Transverse colon (tissue), 4 donors: ENCODE data around the gene MEMO1. TPM values are rescaled to one million over a fixed set of nuclear protein-coding genes. Genes with fewer than 3 reads are reported as not detected.
"Not testable (repeated sequence)": the region's sequence is repeated elsewhere in the genome, so short reads cannot be mapped to it uniquely, and the experiment has no call there.

ENCODE experiments used
- DNase-seq: peaks from one replicate; pipeline ENCODE4 v3.0.0-alpha.2; 2019
- H3K27ac ChIP-seq, 4 donors: fragments of 200-600 bp; sonication (generic); 2 replicates each; pipeline ENCODE4 v1.5.1; 2016 to 2018; ENCODE audit warnings: inconsistent platforms in 4 of 4
- H3K27me3 ChIP-seq: fragments of 200-600 bp; sonication (generic); 2 replicates; pipeline ENCODE4 v1.5.1; 2017; ENCODE audit warnings: inconsistent platforms
- H3K36me3 ChIP-seq, 4 donors: fragments of 200-600 bp; sonication (generic); 2 replicates each; pipeline ENCODE4 v1.5.1; 2017 to 2019; ENCODE audit warnings: inconsistent platforms in 4 of 4
- H3K4me1 ChIP-seq, 4 donors: fragments of 200-600 bp; sonication (generic); 2 replicates each; pipeline ENCODE4 v1.5.1; 2017 to 2020; ENCODE audit warnings: inconsistent platforms in 4 of 4
- H3K4me3 ChIP-seq, 4 donors: fragments of 200-600 bp; sonication (generic); 1 replicate in 1 of 4; 2 replicates in 3 of 4; pipeline versions ENCODE4 v1.5.1 to v1.6.1; 2017 to 2019; ENCODE audit warnings: inconsistent platforms in 4 of 4
- H3K9me3 ChIP-seq, 2 donors: fragments of 200-600 bp; sonication (generic); 2 replicates each; pipeline ENCODE4 v1.5.1; 2017 to 2019; ENCODE audit warnings: inconsistent platforms in 2 of 2
- CTCF ChIP-seq, 5 experiments: fragments of 200-600 bp in 3 of 5; fragments of 450-650 bp in 2 of 5; sonication (generic) in 3 of 5; IDR thresholded peaks; 1 replicate in 2 of 5; 2 replicates in 3 of 5; pipeline ENCODE4 v1.5.1; 2016 to 2017; ENCODE audit warnings: antibody characterized with exemption in 5 of 5, inconsistent platforms in 3 of 5, mild to moderate bottlenecking in 2 of 5, moderate library complexity in 1 of 5
- EP300 ChIP-seq: sonication (generic); formaldehyde crosslinking; IDR thresholded peaks from one replicate; pipeline ENCODE4 v1.6.1; 2017; ENCODE audit warnings: antibody characterized with exemption, low read depth
- POLR2A ChIP-seq: fragments of 450-650 bp; IDR thresholded peaks from one replicate; pipeline ENCODE4 v1.6.1; 2016; ENCODE audit warnings: antibody characterized with exemption, mild to moderate bottlenecking, moderate library complexity
- POLR2AphosphoS5 ChIP-seq, 3 donors: sonication (generic); formaldehyde crosslinking; IDR thresholded peaks; one replicate each; pipeline ENCODE4 v1.6.1; 2016; ENCODE audit warnings: antibody characterized with exemption in 3 of 3
- WGBS, 2 donors: methylation state at CpG; one replicate each; pipeline ENCODE4 v1.1.5; 2018; ENCODE audit warnings: low coverage in 1 of 2; 5-methylcytosine and 5-hydroxymethylcytosine counted together
- in situ Hi-C, 4 donors: fragments of 200-750 bp; cut with MboI; loops; one replicate each; pipeline versions ENCODE4 v1.15.0 to v1.15.1; 2017; ENCODE audit warnings: low sequenced_read_pairs in 3 of 4, low pct_ligation_motif_present in 1 of 4, low pct_unique_long_range_greater_than_20kb in 1 of 4
- intact Hi-C: fragments of 100-400 bp; cut with DNase I; formaldehyde crosslinking; loops from one replicate; pipeline ENCODE4 v1.15.1; 2023; ENCODE audit warnings: low total_unique reads
- total RNA-seq, 4 donors: library from RNA; depleted of rRNA; stranded (reverse); fragments of >200 nt; gene quantifications; one replicate each; pipeline ENCODE4 v1.1.0, GENCODE V29; 2016

The MEMO1 gene
- total RNA-seq, 4 donors from 2014 or later: 7.5 to 25.1 (median 17.0) TPM

GRCh38 chr2:31859959-31860358 is 150.8 kb downstream of the MEMO1 start:
- no peaks in the 10 kb centered on the region for H3K27me3 ChIP-seq
- in situ Hi-C loops: no loop called here
- H3K9me3 ChIP-seq: no peaks in the 10 kb centered on the region
- peaks cover 0 to 3% (median 0%) of the 10 kb centered on the region in 4 donors for H3K36me3 ChIP-seq
- WGBS, 2 donors: 73% methylated on average over 2 of the region's 2 CpGs; no CpG with 5 or more reads in 1 of the 2 donors
- no peak overlapping the region for H3K27ac ChIP-seq
- TF ChIP-seq CTCF (IDR thresholded peaks at IDR 0.05) (no peak), POLR2AphosphoS5 (IDR thresholded peaks at IDR 0.05) (no peak), EP300 (no peak), POLR2A (no peak)
- no peaks in the 10 kb centered on the region for H3K4me1 ChIP-seq
- no peak overlapping the region for H3K4me3 ChIP-seq
- intact Hi-C loops: no loop called here
- no peak for DNase-seq

DNA sequence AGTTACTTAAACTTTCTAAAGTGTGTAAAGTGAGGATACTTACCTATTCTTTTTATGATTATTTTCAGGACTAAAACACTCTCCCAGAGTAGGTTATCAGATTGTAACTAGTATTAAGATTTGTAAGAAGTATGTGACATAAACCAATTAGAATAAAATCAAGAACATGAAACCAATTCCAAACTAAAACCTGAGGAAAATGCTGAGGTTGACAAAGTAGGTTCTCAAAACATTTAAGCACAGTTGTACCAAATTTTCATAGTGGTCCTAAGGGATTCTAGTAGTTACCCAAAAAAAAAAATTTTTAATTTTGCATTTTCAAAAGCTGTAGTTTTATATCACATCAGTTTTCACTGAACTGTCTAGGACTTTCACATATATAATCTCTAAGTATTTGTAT is 157.3 kb downstream of the MEMO1 start:
- intact Hi-C loops (no loop called here), in situ Hi-C loops (no loop called here)
- H3K27ac ChIP-seq: no peak overlapping the region
- no peaks in the 10 kb centered on the region for H3K4me1 ChIP-seq
- no peaks in the 10 kb centered on the region for H3K9me3 ChIP-seq
- H3K4me3 ChIP-seq: no peak overlapping the region
- no peaks in the 10 kb centered on the region for H3K36me3 ChIP-seq
- DNase-seq: no peak
- TF ChIP-seq POLR2A: no peak
- TF ChIP-seq EP300: no peak
- no peak for TF ChIP-seq CTCF (IDR thresholded peaks at IDR 0.05)
- TF ChIP-seq POLR2AphosphoS5 (IDR thresholded peaks at IDR 0.05): no peak
- H3K27me3 ChIP-seq: no peaks in the 10 kb centered on the region

GRCh38 chr2:31842150-31842549 is 168.7 kb downstream of the MEMO1 start:
- in situ Hi-C loops, H3K36me3 ChIP-seq, intact Hi-C loops, H3K27ac ChIP-seq, H3K27me3 ChIP-seq, H3K4me1 ChIP-seq, H3K4me3 ChIP-seq, DNase-seq, H3K9me3 ChIP-seq: not testable (repeated sequence)
- WGBS, 2 donors: 80 to 98% methylated on average over 1 to 4 of the region's 5 CpGs

DNA sequence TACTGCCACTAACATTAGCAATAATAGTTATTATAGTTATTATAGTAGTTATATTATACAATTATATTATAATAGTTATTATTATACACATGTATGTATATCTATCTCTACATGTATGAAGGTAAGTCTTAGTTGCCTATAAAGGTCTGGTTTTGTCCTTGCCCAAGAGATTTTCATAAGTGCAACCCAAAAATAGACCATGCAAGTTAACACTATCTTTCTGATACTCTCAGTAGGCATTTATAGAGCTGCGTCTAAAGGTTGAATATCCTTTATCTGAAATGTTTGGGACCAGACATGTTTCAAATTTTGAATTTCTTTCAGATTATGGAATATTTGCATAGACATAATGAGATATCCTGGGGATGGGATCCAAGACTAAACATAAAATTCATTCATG is 175.4 kb downstream of the MEMO1 start:
- no peak for DNase-seq
- H3K9me3 ChIP-seq: no peaks in the 10 kb centered on the region
- H3K36me3 ChIP-seq: no peaks in the 10 kb centered on the region
- H3K27ac ChIP-seq: no peak overlapping the region
- 85 to 92% methylated on average over 1 of the region's 1 CpG for WGBS, 2 donors
- H3K4me1 ChIP-seq: no peaks in the 10 kb centered on the region
- no peaks in the 10 kb centered on the region for H3K27me3 ChIP-seq
- no peak overlapping the region for H3K4me3 ChIP-seq
- in situ Hi-C loops: no loop called here
- intact Hi-C loops: no loop called here
- TF ChIP-seq POLR2AphosphoS5 (IDR thresholded peaks at IDR 0.05): no peak
- no peak for TF ChIP-seq EP300
- TF ChIP-seq CTCF (IDR thresholded peaks at IDR 0.05): no peak
- no peak for TF ChIP-seq POLR2A

DNA sequence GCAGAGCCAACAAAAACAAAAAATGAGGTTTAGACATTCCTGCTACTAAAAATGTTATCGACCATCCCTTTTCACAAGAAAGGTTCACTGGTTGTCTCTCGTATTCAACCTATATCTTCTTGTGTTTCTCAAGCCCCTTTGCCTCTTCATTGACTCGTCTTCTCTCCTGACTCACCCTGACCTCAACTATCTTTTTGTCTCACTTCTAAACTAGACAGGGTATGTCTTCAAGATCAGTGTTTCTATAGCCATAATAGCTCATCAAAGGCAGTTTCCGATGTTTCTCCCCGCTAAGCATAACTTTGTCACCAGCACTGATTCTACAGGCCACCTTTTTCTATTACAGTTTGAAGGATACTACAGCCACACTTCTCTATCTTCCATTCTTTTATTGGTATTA is 178.4 kb downstream of the MEMO1 start:
- no peaks in the 10 kb centered on the region for H3K4me1 ChIP-seq
- H3K9me3 ChIP-seq: peaks cover 0 to 5% of the 10 kb centered on the region in 2 donors
- TF ChIP-seq POLR2A (no peak), POLR2AphosphoS5 (IDR thresholded peaks at IDR 0.05) (no peak), EP300 (no peak), CTCF (IDR thresholded peaks at IDR 0.05) (no peak)
- no peak overlapping the region for H3K4me3 ChIP-seq
- intact Hi-C loops: no loop called here
- in situ Hi-C loops: no loop called here
- no peaks in the 10 kb centered on the region for H3K36me3 ChIP-seq
- no peak overlapping the region for H3K27ac ChIP-seq
- no peak for DNase-seq
- H3K27me3 ChIP-seq: no peaks in the 10 kb centered on the region
- WGBS, 2 donors: 91 to 94% methylated on average over 5 of the region's 5 CpGs
